SK-N-SH (cell line): ENCODE data around the gene CD160. TPM values are rescaled to one million over a fixed set of nuclear protein-coding genes. Genes with fewer than 3 reads are reported as not detected.

Experiments
- CTCF ChIA-PET: fragments of 300-600, 350-600 bp; formaldehyde crosslinking; extraction: SDS; loops from one replicate; lab custom pipeline; 2021; lab: Yijun Ruan, JAX
- POLR2A ChIA-PET: fragments of 350-600 bp; sonication (Branson Sonifier 250); formaldehyde crosslinking; extraction: SDS; loops from one replicate; lab custom pipeline; 2020; ENCODE audit warnings: antibody characterized with exemption, inconsistent platforms; lab: Yijun Ruan, JAX
- DNase-seq: peaks from one replicate; pipeline ENCODE4 v3.0.0; 2012
- H2AFZ ChIP-seq: fragments of 200-600 bp; sonication (generic); 2 replicates; pipeline ENCODE4 v1.8.1; 2016; ENCODE audit warnings: antibody characterized with exemption, mild to moderate bottlenecking, low read depth
- H3F3A ChIP-seq: fragments of 200-600 bp; sonication (generic); replicated peaks from 2 replicates; pipeline ENCODE3; 2016; ENCODE audit warnings: antibody characterized with exemption, mild to moderate bottlenecking; ENCODE audit not compliant: insufficient read depth
- H3K27ac ChIP-seq, 2 experiments: fragments of 200-500 bp in 1 of 2; fragments of 200-600 bp in 1 of 2; sonication (Bioruptor generic) in 1 of 2; sonication (generic), shearing (Covaris generic) in 1 of 2; 2 replicates each; pipeline versions ENCODE4 v1.5.1 to v1.6.1; 2014 to 2016; ENCODE audit warnings: low read depth in 2 of 2, inconsistent platforms in 1 of 2, low read length in 1 of 2, mild to moderate bottlenecking in 1 of 2, mixed read lengths in 1 of 2
- H3K27me3 ChIP-seq: fragments of 200-600 bp; sonication (generic), shearing (Covaris generic); 2 replicates; pipeline ENCODE4 v1.6.1; 2016; ENCODE audit warnings: mixed run types; ENCODE audit not compliant: insufficient read depth
- H3K36me3 ChIP-seq, 2 experiments: fragments of 200-500 bp in 1 of 2; fragments of 200-600 bp in 1 of 2; sonication (Bioruptor generic) in 1 of 2; sonication (generic) in 1 of 2; replicated peaks in 1 of 2; 2 replicates each; pipeline versions ENCODE3 to v1.5.1; 2014 to 2016; ENCODE audit warnings: low read length in 1 of 2, mild to moderate bottlenecking in 1 of 2; ENCODE audit not compliant: insufficient read depth in 2 of 2, control insufficient read depth in 1 of 2
- H3K4me1 ChIP-seq, 2 experiments: fragments of 200-500 bp in 1 of 2; fragments of 200-600 bp in 1 of 2; sonication (Bioruptor generic) in 1 of 2; sonication (generic), shearing (Covaris generic) in 1 of 2; 2 replicates each; pipeline versions ENCODE4 v1.5.1 to v1.6.1; 2014 to 2016; ENCODE audit warnings: low read depth in 1 of 2, low read length in 1 of 2, mixed run types in 1 of 2; ENCODE audit not compliant: insufficient read depth in 2 of 2, control insufficient read depth in 1 of 2
- H3K4me2 ChIP-seq: fragments of 200-600 bp; sonication (generic), shearing (Covaris generic); 2 replicates; pipeline ENCODE4 v1.6.1; 2017; ENCODE audit warnings: mixed run types
- H3K4me3 ChIP-seq, 2 experiments: fragments of 200-500 bp in 1 of 2; fragments of 200-600 bp in 1 of 2; sonication (Bioruptor generic) in 1 of 2; sonication (generic), shearing (Covaris generic) in 1 of 2; 2 replicates each; pipeline versions ENCODE4 v1.5.1 to v1.8.1; 2014 to 2016; ENCODE audit warnings: low read depth in 2 of 2, inconsistent platforms in 1 of 2, low read length in 1 of 2, mild to moderate bottlenecking in 1 of 2, mixed read lengths in 1 of 2, moderate library complexity in 1 of 2
- H3K79me2 ChIP-seq: fragments of 200-600 bp; sonication (generic); 2 replicates; pipeline ENCODE4 v1.8.1; 2017; ENCODE audit warnings: mild to moderate bottlenecking; ENCODE audit not compliant: insufficient read depth
- H3K9ac ChIP-seq: fragments of 200-600 bp; sonication (generic); 2 replicates; pipeline ENCODE4 v1.6.1; 2017; ENCODE audit warnings: mixed run types
- H3K9me2 ChIP-seq: fragments of 200-600 bp; sonication (generic); 2 replicates; pipeline ENCODE4 v1.6.1; 2017; ENCODE audit warnings: mixed run types
- H3K9me3 ChIP-seq: fragments of 200-600 bp; sonication (generic); 2 replicates; pipeline ENCODE4 v1.6.1; 2017; ENCODE audit warnings: mixed run types, mild to moderate bottlenecking, moderate library complexity
- H4K20me1 ChIP-seq: fragments of 200-600 bp; sonication (generic); 2 replicates; pipeline ENCODE4 v1.6.1; 2017; ENCODE audit warnings: mild to moderate bottlenecking, mixed run types; ENCODE audit not compliant: insufficient read depth
- FOSL2 ChIP-seq: IDR thresholded peaks from 2 replicates; pipeline ENCODE4 v1.4.0; 2012; ENCODE audit warnings: low read depth, mild to moderate bottlenecking, moderate library complexity, borderline replicate concordance
- FOXM1 ChIP-seq: IDR thresholded peaks from 2 replicates; pipeline ENCODE4 v1.4.0; 2012; ENCODE audit warnings: low read depth, mild to moderate bottlenecking
- RAD21 ChIP-seq: IDR thresholded peaks from 2 replicates; pipeline ENCODE4 v1.6.1; 2012; ENCODE audit warnings: mild to moderate bottlenecking, low read length
- RCOR1 ChIP-seq: fragments of 150-350 bp; IDR thresholded peaks from 2 replicates; pipeline ENCODE4 v1.6.1; 2017; ENCODE audit warnings: antibody characterized with exemption, low read length
- RFX5 ChIP-seq: IDR thresholded peaks from 2 replicates; pipeline ENCODE4 v1.6.1; 2012; ENCODE audit warnings: mild to moderate bottlenecking, improper control_type of control experiment, low read length
- SMC3 ChIP-seq: IDR thresholded peaks from 2 replicates; pipeline ENCODE4 v1.6.1; 2012; ENCODE audit warnings: low read depth, low read length, improper control_type of control experiment
- TCF12 ChIP-seq: IDR thresholded peaks from 2 replicates; pipeline ENCODE4 v1.4.0; 2012
- USF2 ChIP-seq: fragments of 150-350 bp; IDR thresholded peaks from 2 replicates; pipeline ENCODE4 v1.6.1; 2017; ENCODE audit warnings: antibody characterized with exemption, low read length, low read depth, borderline replicate concordance
- WGBS: methylation state at CpG from one replicate; pipeline ENCODE4 v1.1.6; 2017; ENCODE audit warnings: low lambda C conversion rate; 5-methylcytosine and 5-hydroxymethylcytosine counted together
- polyA plus RNA-seq, 3 experiments: library from polyadenylated mRNA; depleted of rRNA; stranded (reverse); fragments of >200 nt; gene quantifications; 2 replicates each; pipeline ENCODE4 v1.2.3, GENCODE V29; 2012
- TF ChIP-seq, protein P1 (sequence below): IDR thresholded peaks from 2 replicates; pipeline ENCODE4 v1.6.1; 2012; ENCODE audit warnings: mild to moderate bottlenecking, low read depth, low read length, moderate library complexity
- TF ChIP-seq, protein P2 (sequence below): IDR thresholded peaks from 2 replicates; pipeline ENCODE4; 2012

The CD160 gene
- polyA plus RNA-seq, 1 of the 3 experiments (the other 2 are of a cell fraction): not detected

GRCh38 chr1:145689922-145690321 is 29.4 kb upstream of the CD160 start:
- POLR2A ChIA-PET: no interaction called here
- Histone ChIP-seq H2AFZ (no peak overlapping the region), H3K9me3 (no peaks in the 10 kb centered on the region), H3K27ac (no peak overlapping the region), H3K79me2 (no peaks in the 10 kb centered on the region), H3K9ac (no peak overlapping the region), H4K20me1 (no peaks in the 10 kb centered on the region), H3K4me1 (peaks cover 0 to 4% of the 10 kb centered on the region in 2 experiments; a peak in 1 of 4 replicates), H3K27me3 (no peaks in the 10 kb centered on the region), H3F3A (no peaks in the 10 kb centered on the region), H3K36me3 (no peaks in the 10 kb centered on the region), H3K4me3 (no peak overlapping the region), H3K4me2 (no peak overlapping the region), H3K9me2 (no peaks in the 10 kb centered on the region)
- CTCF ChIA-PET: no interaction called here
- no peak for DNase-seq
- WGBS: 94% methylated on average over 6 of the region's 6 CpGs
- no peak for TF ChIP-seq RCOR1
- no peak for TF ChIP-seq FOXM1
- TF ChIP-seq RFX5: no peak
- no peak for TF ChIP-seq RAD21
- no peak for TF ChIP-seq TCF12
- TF ChIP-seq SMC3: no peak
- TF ChIP-seq, protein P1, sequence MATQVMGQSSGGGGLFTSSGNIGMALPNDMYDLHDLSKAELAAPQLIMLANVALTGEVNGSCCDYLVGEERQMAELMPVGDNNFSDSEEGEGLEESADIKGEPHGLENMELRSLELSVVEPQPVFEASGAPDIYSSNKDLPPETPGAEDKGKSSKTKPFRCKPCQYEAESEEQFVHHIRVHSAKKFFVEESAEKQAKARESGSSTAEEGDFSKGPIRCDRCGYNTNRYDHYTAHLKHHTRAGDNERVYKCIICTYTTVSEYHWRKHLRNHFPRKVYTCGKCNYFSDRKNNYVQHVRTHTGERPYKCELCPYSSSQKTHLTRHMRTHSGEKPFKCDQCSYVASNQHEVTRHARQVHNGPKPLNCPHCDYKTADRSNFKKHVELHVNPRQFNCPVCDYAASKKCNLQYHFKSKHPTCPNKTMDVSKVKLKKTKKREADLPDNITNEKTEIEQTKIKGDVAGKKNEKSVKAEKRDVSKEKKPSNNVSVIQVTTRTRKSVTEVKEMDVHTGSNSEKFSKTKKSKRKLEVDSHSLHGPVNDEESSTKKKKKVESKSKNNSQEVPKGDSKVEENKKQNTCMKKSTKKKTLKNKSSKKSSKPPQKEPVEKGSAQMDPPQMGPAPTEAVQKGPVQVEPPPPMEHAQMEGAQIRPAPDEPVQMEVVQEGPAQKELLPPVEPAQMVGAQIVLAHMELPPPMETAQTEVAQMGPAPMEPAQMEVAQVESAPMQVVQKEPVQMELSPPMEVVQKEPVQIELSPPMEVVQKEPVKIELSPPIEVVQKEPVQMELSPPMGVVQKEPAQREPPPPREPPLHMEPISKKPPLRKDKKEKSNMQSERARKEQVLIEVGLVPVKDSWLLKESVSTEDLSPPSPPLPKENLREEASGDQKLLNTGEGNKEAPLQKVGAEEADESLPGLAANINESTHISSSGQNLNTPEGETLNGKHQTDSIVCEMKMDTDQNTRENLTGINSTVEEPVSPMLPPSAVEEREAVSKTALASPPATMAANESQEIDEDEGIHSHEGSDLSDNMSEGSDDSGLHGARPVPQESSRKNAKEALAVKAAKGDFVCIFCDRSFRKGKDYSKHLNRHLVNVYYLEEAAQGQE: no peak
- TF ChIP-seq USF2: no peak

GRCh38 chr1:145690587-145691558 is 28.4 kb upstream of the CD160 start:
- Histone ChIP-seq H3K4me2 (no peak overlapping the region; the same call in 1 of the 2 replicates), H3K9ac (no peak overlapping the region), H4K20me1 (no peaks in the 10 kb centered on the region), H3K36me3 (no peaks in the 10 kb centered on the region), H3K9me3 (no peaks in the 10 kb centered on the region), H3K27ac (no peak overlapping the region), H3K27me3 (no peaks in the 10 kb centered on the region), H3K4me3 (no peak overlapping the region), H3K9me2 (no peaks in the 10 kb centered on the region), H2AFZ (0 out of 2 replicates have a peak overlapping the region, but pooled peaks have one; percentile 20), H3K4me1 (peaks cover 0 to 4% of the 10 kb centered on the region in 2 experiments; a peak in 1 of 4 replicates), H3F3A (no peaks in the 10 kb centered on the region), H3K79me2 (no peaks in the 10 kb centered on the region)
- ChIA-PET POLR2A (no interaction called here), CTCF (no interaction called here)
- no peak for DNase-seq
- TF ChIP-seq FOSL2: peak; percentile 31; the same call in 1 of the 2 replicates
- TF ChIP-seq, protein P2, sequence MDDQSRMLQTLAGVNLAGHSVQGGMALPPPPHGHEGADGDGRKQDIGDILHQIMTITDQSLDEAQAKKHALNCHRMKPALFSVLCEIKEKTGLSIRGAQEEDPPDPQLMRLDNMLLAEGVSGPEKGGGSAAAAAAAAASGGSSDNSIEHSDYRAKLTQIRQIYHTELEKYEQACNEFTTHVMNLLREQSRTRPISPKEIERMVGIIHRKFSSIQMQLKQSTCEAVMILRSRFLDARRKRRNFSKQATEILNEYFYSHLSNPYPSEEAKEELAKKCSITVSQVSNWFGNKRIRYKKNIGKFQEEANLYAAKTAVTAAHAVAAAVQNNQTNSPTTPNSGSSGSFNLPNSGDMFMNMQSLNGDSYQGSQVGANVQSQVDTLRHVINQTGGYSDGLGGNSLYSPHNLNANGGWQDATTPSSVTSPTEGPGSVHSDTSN: no peak
- WGBS: 75% methylated on average over 4 of the region's 5 CpGs
